MG63 (cell line): Measurements from ENCODE around the gene PITX3. TPM values are rescaled to one million over a fixed set of nuclear protein-coding genes. Genes with fewer than 3 reads are reported as not detected.
"Not testable (repeated sequence)": the region's sequence is repeated elsewhere in the genome, so short reads cannot be mapped to it uniquely, and the experiment has no call there.

Experiments
- DNase-seq: peaks from one replicate; pipeline ENCODE4 v3.0.0-alpha.2; 2020
- H3K27me3 ChIP-seq: fragments of 250-450 bp; sonication (Bioruptor Pico); 2 replicates; pipeline ENCODE4 v1.5.1; 2020; ENCODE audit warnings: mild to moderate bottlenecking, moderate library complexity
- H3K36me3 ChIP-seq: fragments of 250-450 bp; sonication (Bioruptor Pico); 2 replicates; pipeline ENCODE4 v1.5.1; 2020; ENCODE audit warnings: mild to moderate bottlenecking, moderate library complexity
- H3K4me3 ChIP-seq: fragments of 250-450 bp; sonication (Bioruptor Pico); 2 replicates; pipeline ENCODE4 v1.5.1; 2020; ENCODE audit warnings: mild to moderate bottlenecking, moderate library complexity
- H3K9me3 ChIP-seq: fragments of 250-450 bp; sonication (Bioruptor Pico); 2 replicates; pipeline ENCODE4 v1.5.1; 2020; ENCODE audit warnings: mild to moderate bottlenecking, moderate library complexity
- total RNA-seq: library from RNA; depleted of rRNA; stranded (reverse); fragments of >200 nt; shearing (Covaris generic); gene quantifications from 2 replicates; pipeline ENCODE4 v1.2.3, GENCODE V29; 2014; ENCODE audit warnings: low replicate concordance

PITX3 gene
- total RNA-seq, 1 experiment from 2014 or later, result not detected

- H3K27me3 ChIP-seq, result peaks cover 5% of the 10 kb centered on the region; the same call in 1 of the 2 replicates
Measured at GRCh38 chr10:102236006-102236405, 5.3 kb downstream of the PITX3 start.

GRCh38 chr10:102235598-102235920 is 5.8 kb downstream of the PITX3 start:
- no peak overlapping the region for H3K4me3 ChIP-seq
- no peaks in the 10 kb centered on the region for H3K36me3 ChIP-seq
- no peaks in the 10 kb centered on the region for H3K9me3 ChIP-seq
- DNase-seq, result no peak
- peaks cover 7% of the 10 kb centered on the region; the same call in 1 of the 2 replicates for H3K27me3 ChIP-seq

More at GRCh38 chr10:102236006-102236405, 5.3 kb downstream of the PITX3 start:
- no peaks in the 10 kb centered on the region for H3K36me3 ChIP-seq
- H3K4me3 ChIP-seq, result no peak overlapping the region
- no peaks in the 10 kb centered on the region for H3K9me3 ChIP-seq
- no peak for DNase-seq

GRCh38 chr10:102234888-102235597 is 6.3 kb downstream of the PITX3 start:
- Histone ChIP-seq H3K36me3 (no peaks in the 10 kb centered on the region), H3K4me3 (no peak overlapping the region), H3K27me3 (peaks cover 7% of the 10 kb centered on the region; the same call in 1 of the 2 replicates), H3K9me3 (no peaks in the 10 kb centered on the region)
- DNase-seq, result no peak

- no peak for DNase-seq
- no peak overlapping the region for H3K4me3 ChIP-seq
- H3K9me3 ChIP-seq, result no peaks in the 10 kb centered on the region
- H3K36me3 ChIP-seq, result no peaks in the 10 kb centered on the region
- H3K27me3 ChIP-seq, result peaks cover 7% of the 10 kb centered on the region; the same call in 1 of the 2 replicates
Measured at GRCh38 chr10:102233997-102234396, 7.3 kb downstream of the PITX3 start.

- Histone ChIP-seq H3K36me3 (no peaks in the 10 kb centered on the region), H3K27me3 (peaks cover 21% of the 10 kb centered on the region), H3K4me3 (no peak overlapping the region), H3K9me3 (no peaks in the 10 kb centered on the region)
- DNase-seq, result peak; percentile 39
Measured at GRCh38 chr10:102231357-102232318, 9.7 kb downstream of the PITX3 start.

- Histone ChIP-seq H3K4me3 (peak overlapping the region; percentile 37), H3K9me3 (no peaks in the 10 kb centered on the region), H3K27me3 (peaks cover 24% of the 10 kb centered on the region), H3K36me3 (no peaks in the 10 kb centered on the region)
- DNase-seq, result peak; percentile 17
Measured at GRCh38 chr10:102230861-102231356, 10.4 kb downstream of the PITX3 start.

- no peaks in the 10 kb centered on the region for H3K36me3 ChIP-seq
- peak; percentile 73 for DNase-seq
- H3K27me3 ChIP-seq, result peaks cover 24% of the 10 kb centered on the region
- peak overlapping the region; percentile 37 for H3K4me3 ChIP-seq
- H3K9me3 ChIP-seq, result no peaks in the 10 kb centered on the region
Measured at GRCh38 chr10:102230264-102230860, 10.9 kb downstream of the PITX3 start.

GRCh38 chr10:102229810-102230263 is 11.5 kb downstream of the PITX3 start:
- DNase-seq, result peak; percentile 72
- Histone ChIP-seq H3K27me3 (peaks cover 24% of the 10 kb centered on the region), H3K4me3 (peak overlapping the region; percentile 37), H3K36me3 (no peaks in the 10 kb centered on the region), H3K9me3 (no peaks in the 10 kb centered on the region)

GRCh38 chr10:102227050-102227449 is 14.3 kb downstream of the PITX3 start:
- peak; percentile 26 for DNase-seq
- no peak overlapping the region for H3K4me3 ChIP-seq
- H3K27me3 ChIP-seq, result peaks cover 29% of the 10 kb centered on the region
- H3K9me3 ChIP-seq, result no peaks in the 10 kb centered on the region
- H3K36me3 ChIP-seq, result no peaks in the 10 kb centered on the region

GRCh38 chr10:102226542-102226870 is 14.8 kb downstream of the PITX3 start:
- H3K4me3 ChIP-seq, result peak overlapping the region; percentile 12; the same call in 1 of the 2 replicates
- no peaks in the 10 kb centered on the region for H3K36me3 ChIP-seq
- H3K9me3 ChIP-seq, result no peaks in the 10 kb centered on the region
- DNase-seq, result no peak
- H3K27me3 ChIP-seq, result peaks cover 28% of the 10 kb centered on the region

- Histone ChIP-seq H3K9me3 (no peaks in the 10 kb centered on the region), H3K27me3 (peaks cover 24% of the 10 kb centered on the region), H3K36me3 (no peaks in the 10 kb centered on the region), H3K4me3 (peak within 1 kb of the TSS; percentile 16)
- peak; percentile 92 for DNase-seq
Measured at GRCh38 chr10:102225646-102226541, 15.4 kb downstream of the PITX3 start, which contains the start of gene ELOVL3. Gene ELOVL3, plus strand, starts transcription at chr10:102226299. Its CDS starts 250 bp downstream, at chr10:102226549.

GRCh38 chr10:102222797-102223196 is 18.5 kb downstream of the PITX3 start:
- Histone ChIP-seq H3K9me3 (no peaks in the 10 kb centered on the region), H3K36me3 (no peaks in the 10 kb centered on the region), H3K4me3 (no peak overlapping the region), H3K27me3 (peaks cover 15% of the 10 kb centered on the region)
- DNase-seq, result no peak

GRCh38 chr10:102220612-102221011 is 20.7 kb downstream of the PITX3 start:
- DNase-seq, result no peak
- Histone ChIP-seq H3K36me3 (no peaks in the 10 kb centered on the region), H3K4me3 (no peak overlapping the region), H3K27me3 (0 out of 2 replicates have a peak, but pooled peaks cover 5% of the 10 kb centered on the region), H3K9me3 (no peaks in the 10 kb centered on the region)

- no peak for DNase-seq
- 0 out of 2 replicates have a peak, but pooled peaks cover 5% of the 10 kb centered on the region for H3K27me3 ChIP-seq
- no peak overlapping the region for H3K4me3 ChIP-seq
- H3K9me3 ChIP-seq, result no peaks in the 10 kb centered on the region
- H3K36me3 ChIP-seq, result no peaks in the 10 kb centered on the region
Measured at GRCh38 chr10:102219370-102219769, 21.9 kb downstream of the PITX3 start.

GRCh38 chr10:102213599-102213998 is 27.7 kb downstream of the PITX3 start:
- not testable (repeated sequence) for H3K27me3 ChIP-seq, H3K36me3 ChIP-seq, H3K9me3 ChIP-seq, H3K4me3 ChIP-seq, DNase-seq
